ENCODE results near the gene NFATC1.
"Not testable (repeated sequence)": the region's sequence is repeated elsewhere in the genome, so short reads cannot be mapped to it uniquely, and the experiment has no call there.

Gene NFATC1

DNA sequence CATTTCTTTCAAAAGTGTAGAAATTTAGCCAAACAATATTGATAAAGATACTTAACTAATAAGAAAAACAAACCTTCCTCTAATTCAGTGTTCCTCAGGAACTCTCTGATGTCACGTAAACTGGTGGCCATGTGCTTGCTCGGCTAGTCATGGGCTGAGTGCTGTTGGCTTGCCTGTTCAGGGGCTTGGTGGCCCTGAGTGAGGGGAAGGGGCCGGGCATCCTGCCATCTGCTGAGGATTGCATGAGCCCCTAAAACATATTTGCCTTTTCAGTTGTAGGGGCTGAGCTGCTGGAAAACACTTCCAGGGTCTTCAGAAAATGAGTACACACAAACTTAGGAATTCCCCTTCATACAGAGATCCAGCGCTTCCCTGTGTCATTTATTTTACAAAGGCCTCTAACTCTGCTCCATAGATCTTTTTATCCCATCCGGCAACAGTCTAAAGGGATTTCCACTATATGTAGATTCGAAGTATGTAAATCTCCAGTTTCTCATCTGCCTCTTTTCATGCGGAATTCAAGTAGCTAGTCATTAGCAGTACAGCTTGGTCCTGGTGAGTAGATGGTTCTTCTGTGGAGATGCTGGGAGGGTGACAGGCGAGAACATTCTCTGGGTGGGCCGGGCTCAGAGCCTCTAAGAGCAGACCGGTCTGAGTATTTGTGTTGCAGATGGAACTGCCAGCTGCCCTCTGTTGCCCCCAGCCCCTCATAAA lies 20.1 kb upstream of the NFATC1 start:
- DNase-seq (ENCODE audit: low read depth in 3 of 3) = no peak

DNA sequence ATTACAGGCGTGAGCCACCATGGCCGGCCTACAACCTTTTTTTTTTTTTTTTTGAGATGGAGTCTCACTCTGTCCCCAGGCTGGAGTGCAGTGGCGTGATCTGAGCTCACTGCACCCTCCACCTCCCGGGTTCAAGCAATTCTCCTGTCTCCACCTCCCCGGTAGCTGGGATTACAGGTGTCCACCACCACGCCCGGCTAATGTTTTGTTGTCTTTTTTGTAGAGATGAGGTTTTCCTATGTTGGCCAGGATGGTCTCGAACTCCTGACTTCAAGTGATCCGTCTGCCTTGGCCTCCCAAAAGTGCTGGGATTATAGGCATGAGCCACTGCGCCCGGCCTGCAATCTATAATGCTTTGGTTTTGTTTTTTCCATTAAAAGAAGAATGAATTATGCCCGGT lies 19.1 kb upstream of the NFATC1 start:
- DNase-seq (ENCODE audit: low read depth in 3 of 3) = not testable (repeated sequence)

DNA sequence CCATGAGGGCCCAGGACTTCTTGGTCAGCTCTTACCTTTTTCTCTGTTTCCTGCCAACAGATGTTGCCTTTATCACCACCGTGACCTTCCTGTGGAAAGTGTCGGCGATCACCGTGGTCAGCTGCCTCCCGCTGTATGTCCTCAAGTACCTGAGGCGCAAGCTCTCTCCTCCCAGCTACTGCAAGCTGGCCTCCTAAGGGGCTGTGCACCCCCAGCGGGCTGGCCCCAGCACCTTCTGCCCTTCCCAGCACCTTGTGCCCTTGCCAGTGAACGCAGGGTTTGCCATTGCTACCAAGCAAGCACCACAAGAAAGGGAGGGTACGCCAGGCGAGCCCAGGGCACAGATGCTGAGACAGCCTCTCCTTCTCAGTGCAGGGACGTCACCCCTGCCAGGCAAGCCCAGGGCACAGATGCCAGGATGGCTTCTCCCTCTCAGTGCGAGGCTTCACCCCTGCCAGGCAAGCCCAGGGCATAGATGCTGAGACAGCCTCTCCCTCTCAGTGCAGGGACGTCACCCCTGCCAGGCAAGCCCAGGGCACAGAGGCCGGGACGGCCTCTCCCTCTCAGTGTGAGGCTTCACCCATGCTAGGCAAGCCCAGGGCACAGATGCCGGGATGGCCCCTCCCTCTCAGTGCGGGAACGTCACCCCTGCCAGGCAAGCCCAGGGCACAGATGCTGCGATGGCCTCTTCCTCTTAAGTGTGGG lies 18.4 kb upstream of the NFATC1 start:
- DNase-seq (ENCODE audit: low read depth in 3 of 3) = no peak

DNA sequence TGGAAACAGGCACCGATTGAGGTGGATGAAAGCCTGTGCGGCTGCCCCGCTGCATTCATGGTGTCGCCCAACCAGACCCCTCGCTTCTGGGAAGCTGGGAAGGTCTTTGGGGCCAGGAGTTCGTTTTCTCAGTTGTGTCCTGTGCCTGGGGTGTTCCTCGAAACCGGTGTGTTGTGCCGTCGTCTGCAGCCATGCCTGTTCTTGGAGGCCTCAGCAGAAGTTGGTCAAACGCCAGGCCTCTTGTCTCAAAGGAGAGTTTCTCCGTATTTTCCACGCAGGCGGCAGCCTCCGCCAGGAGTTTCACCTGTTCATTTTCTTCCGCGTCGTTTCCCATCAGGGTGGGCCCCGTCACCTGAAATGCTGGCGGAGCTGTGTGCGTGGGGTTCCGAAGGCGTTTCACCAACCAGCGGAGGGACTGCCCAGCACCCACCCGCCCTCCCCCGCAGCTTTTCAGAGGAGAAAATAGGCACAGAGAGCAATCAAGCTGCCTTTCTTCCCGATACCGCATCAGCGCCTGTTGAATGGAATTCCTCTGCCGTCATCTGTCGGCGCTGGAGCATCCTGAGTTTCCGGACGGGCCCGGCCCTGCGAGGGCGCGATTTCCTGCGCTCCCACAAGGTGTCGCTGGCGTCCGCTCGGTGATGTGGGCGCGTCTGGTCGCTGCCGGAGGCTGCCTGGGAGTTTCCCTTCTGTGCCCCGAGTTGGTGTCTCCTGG lies 17.0 kb upstream of the NFATC1 start:
- DNase-seq (ENCODE audit: low read depth in 3 of 3) = peak; percentile 71 to 78 (median 72)

- DNase-seq (ENCODE audit: low read depth in 3 of 3) = no peak
Observed at GRCh38 chr18:79379251-79379905, 16.4 kb upstream of the NFATC1 start.

DNA sequence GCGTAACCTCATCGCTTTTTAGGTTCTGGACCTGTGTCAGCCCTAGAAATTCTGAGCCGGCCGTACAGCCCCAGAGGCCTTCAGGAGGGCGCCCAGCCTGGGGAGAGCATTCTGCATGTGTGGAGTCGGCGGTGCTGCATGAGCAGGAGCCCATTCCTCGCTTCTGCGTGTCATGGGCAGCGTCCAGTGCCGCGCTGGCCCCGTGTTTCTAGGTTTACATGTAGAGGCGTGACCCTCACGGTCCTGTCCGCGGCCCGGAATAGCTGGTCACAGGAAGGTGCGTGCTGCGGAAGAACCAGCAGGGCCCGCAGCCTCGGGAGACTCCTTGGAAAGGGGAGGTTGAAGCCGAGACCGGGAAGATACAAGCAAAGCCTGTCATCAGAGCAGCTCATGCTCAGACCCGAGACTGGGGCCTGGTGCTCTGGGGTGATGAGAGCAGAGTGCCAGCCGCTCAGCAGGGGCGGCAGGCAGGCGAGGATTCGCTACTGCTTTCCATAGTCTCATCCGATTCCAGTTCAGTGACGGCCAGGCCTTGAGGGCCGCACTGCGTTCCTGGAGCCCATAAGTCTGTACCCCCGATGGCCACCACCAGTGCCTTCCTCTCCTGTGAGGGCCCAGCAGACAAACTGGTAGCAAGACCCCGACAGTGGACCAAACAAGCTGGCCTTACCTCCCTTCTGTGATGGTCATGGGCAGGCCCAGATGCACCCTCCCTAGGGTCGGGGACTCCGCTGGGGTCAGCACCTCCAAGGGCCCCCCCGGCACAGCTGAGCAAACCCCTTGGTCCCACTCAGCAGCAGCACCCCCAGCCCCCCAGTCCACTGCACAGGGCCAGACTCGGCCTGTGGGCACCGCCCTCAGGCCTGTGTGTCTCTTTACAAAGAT lies 15.6 kb upstream of the NFATC1 start:
- DNase-seq (ENCODE audit: low read depth in 3 of 3) = no peak

GRCh38 chr18:79380816-79381806 lies 14.6 kb upstream of the NFATC1 start:
- peak in 2 of 3 experiments; percentile 45 to 67 for DNase-seq (ENCODE audit: low read depth in 3 of 3)

- DNase-seq (ENCODE audit: low read depth in 3 of 3) = no peak
Observed at GRCh38 chr18:79381811-79382311, 13.9 kb upstream of the NFATC1 start.

- no peak for DNase-seq (ENCODE audit: low read depth in 3 of 3)
Observed at GRCh38 chr18:79382681-79383387, 12.9 kb upstream of the NFATC1 start.

- DNase-seq (ENCODE audit: low read depth in 3 of 3) = no peak
Observed at GRCh38 chr18:79383388-79384056, 12.2 kb upstream of the NFATC1 start.

DNA sequence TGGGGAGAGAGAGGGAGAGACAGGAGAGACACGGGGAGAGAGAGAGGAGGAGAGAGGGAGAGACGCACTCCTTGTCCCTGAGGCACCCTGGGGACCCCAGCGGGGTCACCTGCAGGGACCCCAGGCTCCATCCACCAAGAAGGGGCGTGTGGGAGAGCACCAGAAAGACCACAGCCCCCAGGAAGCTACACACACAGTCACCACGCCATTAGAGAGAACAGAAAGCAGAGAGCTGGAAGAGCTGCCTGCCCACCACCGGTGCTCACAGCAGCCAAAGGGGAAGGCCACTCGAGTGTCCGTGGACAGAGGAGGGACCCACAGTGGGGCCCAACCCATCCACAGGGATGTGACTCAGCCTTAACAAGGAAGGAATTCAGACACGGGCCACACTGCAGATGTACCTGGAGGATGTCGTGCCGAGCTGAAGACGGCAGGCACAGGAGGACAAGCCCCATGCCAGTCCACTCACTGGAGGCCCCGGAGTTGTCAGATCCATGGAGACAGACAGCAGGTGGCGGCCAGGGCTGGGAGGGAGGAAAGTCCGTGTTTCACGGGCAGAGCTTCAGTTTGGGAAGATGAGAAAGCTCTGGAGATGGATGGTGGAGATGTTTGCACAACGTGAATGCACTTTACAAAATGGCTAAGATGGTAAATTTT lies 11.5 kb upstream of the NFATC1 start:
- DNase-seq (ENCODE audit: low read depth in 3 of 3) = no peak

- no peak for DNase-seq (ENCODE audit: low read depth in 3 of 3)
Observed at GRCh38 chr18:79384834-79385233, 10.9 kb upstream of the NFATC1 start.

DNA sequence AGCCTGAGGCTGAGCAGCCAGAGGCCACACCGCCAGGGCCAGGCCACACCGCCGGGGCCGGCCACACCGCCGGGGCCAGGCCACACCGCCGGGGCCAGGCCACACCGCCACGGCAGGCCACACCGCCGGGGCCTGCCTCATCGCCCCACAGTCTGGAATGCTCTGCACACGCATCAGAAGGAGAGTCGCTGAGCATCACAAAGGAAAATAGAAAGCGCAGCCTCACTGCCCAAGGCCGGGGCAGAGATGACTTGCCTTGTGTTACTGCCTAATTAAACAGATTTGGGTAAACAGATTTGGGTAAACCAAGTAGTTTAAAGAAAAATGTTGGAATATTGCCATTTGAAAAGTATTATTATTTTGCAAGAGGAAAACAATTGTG lies 10.4 kb upstream of the NFATC1 start:
- no peak for DNase-seq (ENCODE audit: low read depth in 3 of 3)

GRCh38 chr18:79385708-79386341 lies 9.9 kb upstream of the NFATC1 start:
- DNase-seq (ENCODE audit: low read depth in 3 of 3) = no peak

GRCh38 chr18:79386547-79386946 lies 9.2 kb upstream of the NFATC1 start:
- DNase-seq (ENCODE audit: low read depth in 3 of 3) = no peak

GRCh38 chr18:79387214-79387613 lies 8.5 kb upstream of the NFATC1 start:
- DNase-seq (ENCODE audit: low read depth in 3 of 3) = no peak

GRCh38 chr18:79387615-79388014 lies 8.1 kb upstream of the NFATC1 start:
- DNase-seq (ENCODE audit: low read depth in 3 of 3) = no peak

DNA sequence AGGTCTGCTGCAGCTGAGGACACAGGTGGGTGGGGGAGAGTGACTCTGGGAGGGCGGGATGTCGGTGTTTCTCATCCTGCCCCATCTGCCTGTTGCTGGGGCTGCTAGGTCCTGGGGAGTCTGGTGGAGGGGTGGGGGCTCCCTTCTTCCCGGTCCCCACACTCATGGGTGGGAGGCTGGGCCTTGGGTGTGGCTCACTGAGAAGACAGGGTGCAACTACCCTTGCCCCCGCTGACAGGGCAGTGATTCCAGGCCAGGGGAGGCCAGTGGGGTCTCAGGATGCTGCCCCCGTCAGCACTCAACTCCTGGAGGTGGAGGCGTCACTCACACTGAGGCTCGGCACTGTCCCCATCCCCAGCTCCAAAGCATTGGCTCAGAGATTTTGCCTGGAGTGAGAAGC lies 7.7 kb upstream of the NFATC1 start:
- no peak for DNase-seq (ENCODE audit: low read depth in 3 of 3)

All from stimulated activated CD4-positive, alpha-beta T cell treated with anti-CD3 and anti-CD28 coated beads, TNF-alpha, amount 100 ng/mL, for 4 hours (primary cell).